ENCODE results near the gene NDUFAF8.

DNA sequence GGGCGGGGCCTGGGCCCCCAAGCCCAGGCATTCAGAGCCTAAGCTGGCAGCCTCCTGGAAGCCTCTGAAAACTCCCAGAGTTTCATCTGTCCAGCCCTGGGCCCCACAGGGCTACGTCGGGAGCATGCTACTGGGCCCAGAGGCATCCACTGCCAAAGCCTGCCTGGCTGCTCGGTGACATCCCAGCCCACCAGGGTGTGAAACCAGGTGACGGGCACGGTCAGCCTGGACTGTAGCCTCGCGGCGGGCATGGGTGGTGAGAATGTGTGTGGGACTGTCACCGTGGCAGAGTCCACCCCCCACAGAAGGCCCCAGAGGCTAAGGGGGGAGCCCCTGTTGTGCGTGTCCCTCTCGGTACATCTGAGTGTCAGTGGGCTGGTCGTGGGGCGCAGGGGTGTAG lies 47.5 kb upstream of the NDUFAF8 start:
- TF ChIP-seq, protein P1, sequence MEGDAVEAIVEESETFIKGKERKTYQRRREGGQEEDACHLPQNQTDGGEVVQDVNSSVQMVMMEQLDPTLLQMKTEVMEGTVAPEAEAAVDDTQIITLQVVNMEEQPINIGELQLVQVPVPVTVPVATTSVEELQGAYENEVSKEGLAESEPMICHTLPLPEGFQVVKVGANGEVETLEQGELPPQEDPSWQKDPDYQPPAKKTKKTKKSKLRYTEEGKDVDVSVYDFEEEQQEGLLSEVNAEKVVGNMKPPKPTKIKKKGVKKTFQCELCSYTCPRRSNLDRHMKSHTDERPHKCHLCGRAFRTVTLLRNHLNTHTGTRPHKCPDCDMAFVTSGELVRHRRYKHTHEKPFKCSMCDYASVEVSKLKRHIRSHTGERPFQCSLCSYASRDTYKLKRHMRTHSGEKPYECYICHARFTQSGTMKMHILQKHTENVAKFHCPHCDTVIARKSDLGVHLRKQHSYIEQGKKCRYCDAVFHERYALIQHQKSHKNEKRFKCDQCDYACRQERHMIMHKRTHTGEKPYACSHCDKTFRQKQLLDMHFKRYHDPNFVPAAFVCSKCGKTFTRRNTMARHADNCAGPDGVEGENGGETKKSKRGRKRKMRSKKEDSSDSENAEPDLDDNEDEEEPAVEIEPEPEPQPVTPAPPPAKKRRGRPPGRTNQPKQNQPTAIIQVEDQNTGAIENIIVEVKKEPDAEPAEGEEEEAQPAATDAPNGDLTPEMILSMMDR (conservative IDR thresholded peaks at IDR 0.05; ENCODE audit: low read length) = no peak
- no peak for TF ChIP-seq EZH2phosphoT487 (IDR thresholded peaks at IDR 0.05; ENCODE audit: borderline replicate concordance, low read depth, low read length)
